RCC 7860 (cell line): ENCODE data around the gene HTR2A.
"Not testable (repeated sequence)": the region's sequence is repeated elsewhere in the genome, so short reads cannot be mapped to it uniquely, and the experiment has no call there.

Source experiments
- DNase-seq: peaks from one replicate; pipeline ENCODE4 v3.0.0-alpha.2; 2015; ENCODE audit warnings: low spot score
- FAIRE-seq: peaks from 2 replicates; lab custom pipeline; 2012; peaks lifted over from hg19 to GRCh38; lab: Jason Lieb, UNC

The HTR2A gene

DNA sequence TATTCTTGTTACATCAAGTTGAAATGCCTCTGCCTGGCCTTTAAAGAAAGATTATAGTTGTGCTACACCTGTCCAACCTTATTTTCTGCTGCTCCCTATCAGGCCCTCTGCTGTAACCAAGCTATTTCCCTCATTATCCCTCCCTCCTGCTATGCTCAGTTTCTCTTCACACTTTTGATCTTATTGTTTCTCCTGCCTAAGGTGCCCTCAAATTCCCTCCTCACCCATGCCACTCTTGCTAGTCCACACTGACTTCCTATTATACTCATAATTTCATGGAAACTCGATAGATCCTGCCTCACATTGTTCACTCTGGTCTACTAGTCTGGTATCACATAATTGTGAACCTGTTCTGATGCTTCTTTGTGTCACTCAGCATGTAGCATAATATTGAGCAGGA is 80.5 kb downstream of the HTR2A start:
- DNase-seq, result no peak
- no peak for FAIRE-seq

DNA sequence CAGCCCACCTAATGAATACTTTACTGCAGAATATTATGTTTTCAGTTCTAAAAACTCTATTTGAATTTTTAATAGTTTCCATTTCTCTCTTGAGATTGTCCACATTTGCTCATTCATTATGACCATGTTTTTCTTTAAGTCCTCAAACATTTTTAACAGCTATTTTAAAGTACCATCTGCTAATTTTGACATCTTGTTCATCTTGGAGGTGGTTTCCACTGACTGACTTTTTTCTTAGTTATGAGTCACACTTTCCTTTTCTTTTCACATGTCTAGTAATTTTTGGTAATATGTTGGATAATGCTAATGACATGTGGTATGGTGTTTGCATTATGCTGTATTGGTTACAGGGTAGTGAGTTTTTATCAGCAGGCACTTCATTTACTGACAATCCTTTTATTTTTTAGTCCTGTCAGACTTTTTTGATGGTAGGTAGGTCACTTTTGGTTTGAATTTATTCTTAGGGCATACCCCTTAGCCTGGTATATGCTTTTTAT is 84.5 kb downstream of the HTR2A start:
- no peak for DNase-seq
- no peak for FAIRE-seq

DNA sequence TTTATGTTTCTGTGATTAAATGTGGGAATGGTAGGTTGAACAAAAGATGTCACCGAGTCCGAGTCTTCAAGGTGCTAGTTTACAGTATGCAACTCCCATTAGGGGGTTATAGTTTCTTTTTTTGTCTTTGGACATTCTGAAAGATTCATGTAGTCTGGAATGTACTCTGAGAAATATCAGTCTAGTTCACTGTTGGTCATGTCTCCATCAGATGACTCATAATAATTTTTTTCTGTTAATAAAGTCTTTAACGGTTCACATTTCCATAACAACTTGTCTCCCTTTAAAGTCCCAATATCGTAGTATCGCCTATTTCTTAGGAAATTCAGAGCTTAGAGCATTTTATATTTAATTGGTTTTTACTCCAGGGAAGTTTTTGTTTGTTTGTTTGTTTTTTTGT is 86.4 kb downstream of the HTR2A start:
- DNase-seq, result no peak
- no peak for FAIRE-seq

DNA sequence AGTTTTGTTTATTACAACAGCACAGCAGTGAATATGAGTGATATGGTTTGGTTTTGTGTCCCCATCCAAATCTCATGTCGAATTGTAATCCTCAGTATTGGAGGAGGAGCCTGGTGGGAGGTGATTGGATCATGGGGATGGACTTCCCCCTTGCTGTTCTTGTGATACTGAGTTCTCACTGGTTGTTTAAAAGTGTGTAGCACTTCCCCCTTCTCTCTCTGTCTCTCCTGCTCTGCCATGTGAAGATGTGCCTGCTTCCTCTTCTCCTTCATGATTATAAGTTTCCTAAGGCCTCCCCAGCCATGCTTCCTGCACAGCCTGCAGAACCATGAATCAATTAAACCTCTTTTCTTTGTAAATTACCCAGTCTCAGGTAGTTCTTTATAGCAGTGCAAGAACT is 91.9 kb downstream of the HTR2A start:
- not testable (repeated sequence) for FAIRE-seq, DNase-seq

DNA sequence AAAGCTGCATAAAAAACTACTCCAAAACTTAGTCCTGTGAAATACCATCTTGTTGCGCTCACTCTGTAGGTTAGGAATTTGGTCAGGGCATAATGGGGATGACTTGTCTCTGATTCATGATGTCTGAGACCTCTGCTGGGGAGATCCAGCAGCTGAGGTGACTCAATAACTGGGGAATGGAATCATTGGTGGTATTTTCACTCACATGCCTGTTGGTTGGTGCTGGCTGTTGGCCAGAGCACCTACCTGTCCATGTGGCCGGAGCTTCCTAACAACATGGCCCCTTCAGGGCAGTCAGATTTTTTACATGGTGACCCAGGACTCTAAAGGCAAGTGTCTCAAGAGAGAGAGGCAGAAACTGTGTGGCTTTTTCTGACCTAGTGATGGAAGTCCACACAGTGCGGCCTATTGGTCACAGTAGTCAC is 92.5 kb downstream of the HTR2A start:
- FAIRE-seq, result peak; percentile 95
- peak; percentile 96 for DNase-seq

DNA sequence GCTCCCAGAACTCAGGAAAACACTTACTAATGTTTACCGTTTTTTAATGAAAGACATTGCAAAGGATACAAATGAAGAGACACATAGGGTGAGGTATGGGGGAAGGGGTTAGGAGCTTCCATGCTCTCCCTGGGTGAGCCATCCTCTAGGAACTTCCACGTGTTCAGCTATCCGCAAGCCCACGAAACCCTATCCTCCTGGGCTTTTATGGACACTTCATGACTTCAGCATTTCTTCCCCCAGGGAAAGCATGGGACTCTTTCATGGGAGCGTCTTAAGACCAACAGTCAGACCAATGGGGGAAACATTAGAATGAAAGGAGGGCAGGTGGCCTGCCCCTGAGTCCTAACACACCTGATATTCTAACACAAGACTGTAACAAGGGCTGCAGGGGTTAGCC is 93.3 kb downstream of the HTR2A start:
- FAIRE-seq (no peak), DNase-seq (no peak)

DNA sequence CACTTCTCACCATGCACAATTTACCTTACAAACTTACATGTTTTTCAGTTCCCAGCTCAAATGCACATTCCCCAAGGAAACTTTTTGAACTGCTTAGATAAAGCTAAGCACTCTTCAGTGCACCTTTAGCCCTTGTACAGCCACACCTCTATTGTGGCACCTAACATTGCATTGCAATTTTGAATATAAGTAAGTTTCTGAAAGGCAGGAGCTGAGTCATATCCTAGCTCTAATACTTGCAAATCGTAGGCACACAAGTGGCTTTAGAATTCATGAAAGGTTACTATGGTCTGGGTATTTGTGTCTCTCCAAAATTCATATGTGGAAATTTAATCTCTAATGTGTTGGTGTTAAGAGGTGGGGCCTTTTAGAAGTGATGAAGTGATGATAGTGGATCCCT is 95.0 kb downstream of the HTR2A start:
- no peak for FAIRE-seq

DNA sequence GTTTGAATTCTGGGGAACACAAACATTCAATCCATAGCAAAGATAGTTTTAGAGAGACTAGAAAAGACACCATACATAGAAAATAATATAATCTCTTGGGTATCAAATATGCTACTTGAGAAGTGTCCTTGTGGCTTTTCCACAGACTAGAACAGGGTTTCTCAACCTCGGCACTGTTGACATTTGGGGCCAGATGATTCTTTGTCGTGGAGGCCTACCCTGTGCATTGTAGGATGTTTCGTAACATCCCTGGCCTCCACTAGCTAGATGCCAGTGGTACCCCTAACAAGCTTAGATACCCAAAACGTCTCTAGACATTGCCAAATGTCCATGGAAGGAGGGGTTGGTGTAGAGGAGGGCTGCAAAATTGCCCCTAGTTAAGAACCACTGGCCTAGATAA is 97.7 kb downstream of the HTR2A start:
- FAIRE-seq (no peak), DNase-seq (no peak)

More for the DNA sequence above, 95.0 kb downstream of the HTR2A start:
- no peak for DNase-seq

DNA sequence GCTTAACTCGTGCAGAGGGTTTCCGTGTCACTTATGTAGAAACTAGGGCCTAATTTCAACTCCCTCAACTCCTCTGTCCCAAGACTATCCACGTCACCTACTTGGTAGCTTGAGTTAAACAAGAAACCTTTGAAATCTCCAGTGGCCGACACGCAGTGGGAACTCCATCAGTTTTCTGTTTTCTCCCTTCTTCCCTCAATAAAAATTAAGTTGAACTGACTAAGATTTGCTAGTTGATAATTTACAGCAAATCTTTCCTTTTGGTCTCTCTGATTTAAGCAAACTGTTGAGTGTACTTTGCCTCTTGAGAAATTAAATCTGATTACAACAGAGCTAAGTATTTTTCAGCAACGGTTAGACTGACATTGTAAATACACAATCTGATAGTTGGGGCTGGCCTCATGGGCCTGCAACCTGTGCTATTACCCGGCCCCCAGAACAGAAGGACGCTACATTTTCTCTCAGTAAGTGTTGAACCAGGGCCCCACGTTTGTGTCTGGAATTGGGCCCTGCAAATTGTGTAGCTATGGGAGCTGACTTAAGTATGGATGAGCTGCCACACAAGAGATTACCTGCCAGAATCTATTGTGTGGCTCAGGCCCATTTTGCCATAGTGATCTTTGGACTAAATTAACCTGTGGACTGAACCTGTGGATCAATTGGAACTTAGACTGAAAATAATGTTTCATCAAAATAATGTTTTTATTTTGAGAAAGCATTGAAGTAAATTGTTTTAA is 99.2 kb downstream of the HTR2A start:
- DNase-seq (peak; percentile 37), FAIRE-seq (peak; percentile 58)

DNA sequence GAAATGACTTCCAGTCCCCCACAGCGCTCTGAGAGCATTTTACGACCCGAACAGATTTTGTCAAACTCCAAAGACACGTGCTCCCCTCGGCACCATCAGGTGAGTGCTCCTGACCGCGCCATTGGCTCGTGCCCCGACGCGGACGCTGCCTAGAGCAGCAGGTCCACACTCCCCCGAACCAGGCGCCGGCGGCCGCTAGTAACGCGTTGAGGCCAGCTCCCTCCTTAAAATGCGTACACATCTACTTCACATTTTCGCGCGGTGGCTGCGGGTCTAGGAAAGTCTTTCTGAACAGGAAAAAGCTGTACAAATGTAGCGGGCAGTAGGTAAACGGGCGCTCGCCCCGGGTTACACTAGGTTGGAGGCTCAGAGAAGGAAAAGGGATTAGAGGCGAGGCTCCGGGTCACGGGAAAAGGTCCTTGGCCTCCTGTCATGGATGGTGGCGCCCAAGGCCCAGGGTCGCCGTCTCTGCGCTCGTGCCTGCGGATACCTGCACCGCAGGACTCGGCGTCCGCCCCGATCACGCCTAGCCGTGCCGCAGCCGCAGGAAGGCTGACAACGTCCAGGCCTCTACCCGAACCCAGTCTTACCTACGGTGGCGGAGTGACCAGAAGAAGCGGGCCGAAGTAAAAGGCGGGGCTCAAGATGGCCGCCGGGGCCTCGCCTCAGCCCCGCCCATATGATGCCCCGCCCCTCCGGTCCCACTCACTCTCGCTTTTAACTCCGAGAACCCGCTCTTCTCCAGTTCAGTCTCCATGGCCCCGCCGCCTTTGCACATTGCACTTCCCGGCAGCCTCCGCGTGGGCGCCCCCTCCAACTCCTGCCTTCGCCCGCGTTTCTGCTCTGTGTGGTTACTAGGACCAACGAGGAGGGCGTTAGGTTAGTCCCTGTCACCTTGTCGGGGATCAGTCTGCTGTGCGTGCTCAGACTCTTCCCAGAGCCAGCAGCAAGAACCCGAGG is 100.1 kb downstream of the HTR2A start, which contains the start of gene ESD:
Gene ESD, minus strand, starts transcription at position 647 of the 960 bp plus-strand sequence. CDS start 5,748 bp downstream, outside the sequence.
- peak; percentile 87 for DNase-seq
- FAIRE-seq, result no peak

DNA sequence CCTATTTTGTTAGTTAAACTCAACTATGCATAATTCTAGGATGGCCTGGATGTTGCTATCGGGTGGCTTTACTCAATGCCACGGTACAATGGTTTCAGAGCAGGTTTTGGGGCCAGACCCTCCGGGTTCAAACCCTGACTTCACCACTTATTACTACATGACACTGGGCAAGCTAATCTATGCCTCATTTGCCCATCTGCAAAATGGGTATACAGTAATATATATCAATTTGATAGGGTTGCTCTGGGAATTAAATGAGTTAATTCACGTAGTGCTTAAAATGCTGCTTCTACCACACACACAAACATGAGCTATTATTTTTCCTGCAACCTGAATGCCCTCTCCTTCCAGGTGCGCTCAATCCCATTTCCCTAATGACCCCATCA is 100.7 kb downstream of the HTR2A start:
- DNase-seq (no peak), FAIRE-seq (no peak)

DNA sequence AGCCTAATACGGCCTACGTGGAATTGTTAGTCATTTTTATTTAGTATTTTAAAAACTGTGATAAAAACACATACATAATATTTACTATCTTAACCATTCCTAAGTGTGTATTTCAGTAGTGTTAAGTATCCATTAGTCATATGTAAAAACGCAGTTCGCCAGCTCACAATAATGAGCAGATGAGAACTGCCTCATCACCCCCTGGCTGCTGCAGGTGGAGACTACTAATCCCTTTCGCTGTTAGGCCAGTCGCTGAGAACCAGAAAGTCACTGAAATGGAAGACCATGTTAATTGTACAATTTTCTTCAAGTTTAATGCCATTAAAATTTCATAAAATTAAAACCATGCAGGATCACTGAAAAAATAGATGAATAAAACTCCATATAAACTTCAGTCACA is 101.5 kb downstream of the HTR2A start:
- no peak for FAIRE-seq
- no peak for DNase-seq

DNA sequence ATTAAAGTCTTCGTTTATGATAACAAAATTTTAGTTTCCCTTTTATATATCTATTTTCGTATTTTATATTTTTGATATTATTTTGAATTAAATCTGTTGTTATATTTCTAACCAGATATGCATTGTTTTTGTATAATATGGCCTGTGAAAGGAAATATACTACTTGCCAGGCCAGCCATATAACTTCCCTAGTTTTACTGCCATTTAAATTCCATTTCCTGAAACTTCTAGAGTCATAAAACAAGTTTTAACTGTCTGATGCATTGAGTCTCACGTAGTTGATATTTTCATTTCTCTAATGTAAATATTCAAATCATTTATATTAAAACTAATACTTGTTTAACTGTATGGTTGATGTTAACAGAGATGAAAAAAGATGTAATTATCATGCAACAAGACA is 113.3 kb downstream of the HTR2A start:
- FAIRE-seq (no peak), DNase-seq (no peak)

DNA sequence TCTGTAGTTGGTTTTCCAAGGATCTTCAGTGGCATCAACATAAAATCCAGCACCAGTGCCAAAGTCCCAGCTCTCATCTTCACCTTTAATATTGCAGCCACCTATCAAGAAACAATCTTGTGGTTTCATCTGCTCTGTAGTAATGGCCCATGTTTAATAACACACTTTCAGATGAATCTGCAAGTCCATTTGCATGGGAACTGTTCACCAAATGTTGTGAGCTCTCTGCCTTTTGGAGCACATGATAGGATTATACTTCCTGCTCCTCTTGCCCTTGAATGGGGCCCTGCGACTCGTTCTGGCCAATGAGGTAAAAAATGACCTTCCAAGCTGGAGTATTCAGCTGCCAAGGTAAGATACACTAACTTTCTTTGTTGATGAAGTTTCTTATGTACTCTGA is 114.2 kb downstream of the HTR2A start:
- FAIRE-seq (no peak), DNase-seq (no peak)

DNA sequence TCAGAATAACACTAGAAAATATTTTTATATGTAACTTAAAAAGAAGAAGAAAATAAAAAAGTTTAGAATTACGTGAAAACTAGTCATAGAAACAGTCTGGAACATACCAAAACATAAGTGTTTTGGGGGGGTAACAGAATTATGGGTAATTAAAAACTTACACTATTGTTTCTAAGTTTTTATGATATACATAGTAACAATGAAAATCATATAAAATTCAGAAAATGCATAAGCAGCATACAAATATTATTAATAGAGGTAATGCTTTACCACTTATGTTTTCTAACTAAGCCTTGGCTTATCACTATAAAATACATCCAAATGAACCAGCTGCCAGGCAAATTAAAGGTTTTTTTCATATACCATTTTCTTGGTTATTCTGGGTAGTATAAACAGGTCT is 114.8 kb downstream of the HTR2A start:
- DNase-seq, result no peak
- FAIRE-seq, result no peak
